Right lobe of liver (tissue), 6 donors: Measurements from ENCODE around the gene HBS1L. TPM values are rescaled to one million over a fixed set of nuclear protein-coding genes. Genes with fewer than 3 reads are reported as not detected.
A peak's percentile ranks its signal among the peaks of the same experiment; 100 is the strongest.
"Not testable (repeated sequence)": the region's sequence is repeated elsewhere in the genome, so short reads cannot be mapped to it uniquely, and the experiment has no call there.

Experiments
- ATAC-seq, 4 donors: fragments of 200-7000 bp; cut with Tn5 transposase; one replicate each; pipeline ENCODE4 v1.9.1; 2020; ENCODE audit warnings: mild to moderate bottlenecking in 4 of 4, moderate library complexity in 4 of 4
- DNase-seq, 3 donors: peaks; one replicate each; pipeline ENCODE4 v3.0.0-alpha.2; 2020
- H3K27ac ChIP-seq, 3 donors: fragments of 200-600 bp; one replicate each; pipeline ENCODE4 v1.8.0; 2022
- H3K27me3 ChIP-seq, 2 donors: fragments of 200-600 bp; one replicate each; pipeline ENCODE4 v1.8.0; 2022
- H3K36me3 ChIP-seq, 4 donors: fragments of 200-600 bp; sonication (generic) in 1 of 4; one replicate each; pipeline versions ENCODE4 v1.5.1 to v1.8.0; 2017 to 2022; ENCODE audit warnings: control low read depth in 1 of 4
- H3K4me1 ChIP-seq, 4 donors: fragments of 200-600 bp; sonication (generic) in 1 of 4; one replicate each; pipeline versions ENCODE4 v1.5.1 to v1.8.0; 2017 to 2022; ENCODE audit warnings: control low read depth in 1 of 4
- H3K4me3 ChIP-seq, 3 donors: fragments of 200-600 bp; one replicate each; pipeline ENCODE4 v1.8.0; 2022
- H3K9me3 ChIP-seq, 4 donors: fragments of 200-600 bp; sonication (generic) in 1 of 4; one replicate each; pipeline versions ENCODE4 v1.5.1 to v1.8.0; 2017 to 2022; ENCODE audit warnings: control low read depth in 1 of 4
- CTCF ChIP-seq, 4 donors: fragments of 200-600 bp in 3 of 4; fragments of 450-650 bp in 1 of 4; IDR thresholded peaks; one replicate each; pipeline versions ENCODE4 v1.5.1 to v1.8.0; 2016 to 2022; ENCODE audit warnings: antibody characterized with exemption in 4 of 4, mild to moderate bottlenecking in 2 of 4
- POLR2A ChIP-seq: fragments of 450-650 bp; IDR thresholded peaks from one replicate; pipeline ENCODE4 v1.6.1; 2017; ENCODE audit warnings: antibody characterized with exemption, mild to moderate bottlenecking
- WGBS: methylation state at CpG from one replicate; pipeline ENCODE4 v1.1.6; 2018; ENCODE audit warnings: low coverage, low lambda C conversion rate; ENCODE audit not compliant: insufficient coverage; ENCODE audit errors: missing lambda C conversion rate; 5-methylcytosine and 5-hydroxymethylcytosine counted together
- intact Hi-C, 2 donors: fragments of 100-400 bp; cut with DNase I; formaldehyde crosslinking; loops; one replicate each; pipeline versions ENCODE4 v1.11.2 to v1.14.1; 2022
- total RNA-seq, 6 experiments: library from RNA; depleted of rRNA in 2 of 6; stranded (reverse); fragments of >200 nt in 2 of 6; fragmentation: NEBNext Ultra II Directional in 3 of 6; extraction: Animal tissue kit (Norgen Biotek cat#: 25700) in 3 of 6; gene quantifications; one replicate each; pipeline versions ENCODE4 v1.1.0 to v1.2.4, GENCODE V29; 2016 to 2023
- donor health status: DM: no; HTN: yes; CAD: no.
- donor health status: DM: no; HTN: no; CAD: no.
- donor health status: DM: no; HTN: no; CAD: no.
- donor health status: DM: no; HTN: yes; CAD: no.
- donor health status: DM: no; HTN: yes; CAD: no.

The HBS1L gene
- total RNA-seq, 6 experiments from 2014 or later, result 31.8 to 47.2 (median 37.1) TPM

GRCh38 chr6:135060076-135060475, 5.5 kb upstream of the HBS1L start:
- DNase-seq (no peak), ATAC-seq (no peak)
- Histone ChIP-seq H3K4me3 (no peak overlapping the region), H3K27ac (no peak overlapping the region), H3K4me1 (no peaks in the 10 kb centered on the region), H3K36me3 (no peaks in the 10 kb centered on the region), H3K27me3 (no peaks in the 10 kb centered on the region), H3K9me3 (no peaks in the 10 kb centered on the region)
- intact Hi-C loops, result no loop called here
- 62% methylated on average over 4 of the region's 4 CpGs for WGBS
- TF ChIP-seq CTCF (IDR thresholded peaks at IDR 0.05) (no peak), POLR2A (no peak)

GRCh38 chr6:135058299-135058698, 3.7 kb upstream of the HBS1L start:
- 86% methylated on average over 10 of the region's 11 CpGs for WGBS
- H3K4me3 ChIP-seq, H3K36me3 ChIP-seq, intact Hi-C loops, ATAC-seq, H3K27ac ChIP-seq, H3K4me1 ChIP-seq, H3K9me3 ChIP-seq, DNase-seq, H3K27me3 ChIP-seq: not testable (repeated sequence)

GRCh38 chr6:135056632-135057031, 2.0 kb upstream of the HBS1L start:
- ATAC-seq (no peak), DNase-seq (no peak)
- TF ChIP-seq CTCF (IDR thresholded peaks at IDR 0.05), result no peak
- no peak for TF ChIP-seq POLR2A
- Histone ChIP-seq H3K4me1 (peaks cover 0 to 17% (median 4%) of the 10 kb centered on the region in 4 donors), H3K36me3 (no peaks in the 10 kb centered on the region), H3K4me3 (no peak overlapping the region), H3K9me3 (no peaks in the 10 kb centered on the region), H3K27ac (no peak overlapping the region), H3K27me3 (no peaks in the 10 kb centered on the region)
- 90% methylated on average over 5 of the region's 5 CpGs for WGBS
- intact Hi-C loops, result no loop called here

- H3K9me3 ChIP-seq, result no peaks in the 10 kb centered on the region
- peaks cover 0 to 17% (median 4%) of the 10 kb centered on the region in 4 donors for H3K4me1 ChIP-seq
- peak overlapping the region; percentile 84 to 87 (median 85) for H3K27ac ChIP-seq
- H3K36me3 ChIP-seq, result no peaks in the 10 kb centered on the region
- TF ChIP-seq CTCF (IDR thresholded peaks at IDR 0.05) (no peak), POLR2A (no peak)
- intact Hi-C loops, result no loop called here
- ATAC-seq, result peak in 2 of 4 donors; percentile 1 to 8
- H3K27me3 ChIP-seq, result no peaks in the 10 kb centered on the region
- H3K4me3 ChIP-seq, result peak overlapping the region; percentile 77 to 85 (median 82)
- WGBS, result 0% methylated on average over 5 of the region's 9 CpGs
- no peak for DNase-seq
Observed at GRCh38 chr6:135054226-135054568, 425 bp downstream of the HBS1L start.

- TF ChIP-seq POLR2A, result no peak
- no peak for TF ChIP-seq CTCF (IDR thresholded peaks at IDR 0.05)
- 25% methylated on average over 2 of the region's 2 CpGs for WGBS
- no peaks in the 10 kb centered on the region for H3K9me3 ChIP-seq
- DNase-seq (no peak), ATAC-seq (no peak)
- no peaks in the 10 kb centered on the region for H3K27me3 ChIP-seq
- no peaks in the 10 kb centered on the region for H3K36me3 ChIP-seq
- H3K4me1 ChIP-seq, result peaks cover 0 to 17% (median 4%) of the 10 kb centered on the region in 4 donors
- peak overlapping the region in 2 of 3 donors; percentile 84 to 87 for H3K27ac ChIP-seq
- intact Hi-C loops, result no loop called here
- H3K4me3 ChIP-seq, result peak overlapping the region; percentile 77 to 85 (median 82)
Observed at GRCh38 chr6:135053406-135053805, 1.2 kb downstream of the HBS1L start.
